Forelimb muscle (tissue), 1 donor: Measurements from ENCODE around the gene KSR2. TPM values are rescaled to one million over a fixed set of nuclear protein-coding genes. Genes with fewer than 3 reads are reported as not detected.

ENCODE experiments used
- DNase-seq: peaks from one replicate; pipeline ENCODE4 v3.0.0-alpha.2; 2013; ENCODE audit warnings: low read depth
- polyA plus RNA-seq: library from polyadenylated mRNA; unstranded; fragments of 120-200 nt; gene quantifications from one replicate; pipeline ENCODE4 v1.2.1, GENCODE V29; 2013; ENCODE audit not compliant: insufficient read length

KSR2 gene
- polyA plus RNA-seq, 1 donor: not detected

- DNase-seq: no peak
Observed at GRCh38 chr12:117692512-117692911, 276.3 kb downstream of the KSR2 start.

- DNase-seq: no peak
Observed at GRCh38 chr12:117689857-117690256, 278.9 kb downstream of the KSR2 start.

GRCh38 chr12:117688446-117688845 is 280.3 kb downstream of the KSR2 start:
- no peak for DNase-seq

GRCh38 chr12:117686911-117687377 is 281.8 kb downstream of the KSR2 start:
- no peak for DNase-seq

- no peak for DNase-seq
Observed at GRCh38 chr12:117686210-117686609, 282.6 kb downstream of the KSR2 start.

- no peak for DNase-seq
Observed at GRCh38 chr12:117685110-117685926, 283.5 kb downstream of the KSR2 start.

- no peak for DNase-seq
Observed at GRCh38 chr12:117684471-117684870, 284.3 kb downstream of the KSR2 start.

- no peak for DNase-seq
Observed at GRCh38 chr12:117680312-117680711, 288.5 kb downstream of the KSR2 start.

- no peak for DNase-seq
Observed at GRCh38 chr12:117679776-117680175, 289.0 kb downstream of the KSR2 start.

GRCh38 chr12:117674763-117675162 is 294.0 kb downstream of the KSR2 start:
- DNase-seq: no peak

- DNase-seq: no peak
Observed at GRCh38 chr12:117674313-117674712, 294.5 kb downstream of the KSR2 start.

- no peak for DNase-seq
Observed at GRCh38 chr12:117671734-117672133, 297.1 kb downstream of the KSR2 start.

GRCh38 chr12:117664169-117664568 is 304.6 kb downstream of the KSR2 start:
- DNase-seq: no peak

- no peak for DNase-seq
Observed at GRCh38 chr12:117662620-117663395, 306.0 kb downstream of the KSR2 start.

GRCh38 chr12:117662220-117662619 is 306.6 kb downstream of the KSR2 start:
- DNase-seq: no peak

GRCh38 chr12:117661471-117661870 is 307.3 kb downstream of the KSR2 start:
- DNase-seq: no peak

- no peak for DNase-seq
Observed at GRCh38 chr12:117660896-117661295, 307.9 kb downstream of the KSR2 start.

- no peak for DNase-seq
Observed at GRCh38 chr12:117658226-117658625, 310.6 kb downstream of the KSR2 start.

- DNase-seq: no peak
Observed at GRCh38 chr12:117649796-117650195, 319.0 kb downstream of the KSR2 start.

- DNase-seq: no peak
Observed at GRCh38 chr12:117646520-117646919, 322.3 kb downstream of the KSR2 start.

GRCh38 chr12:117645473-117645872 is 323.3 kb downstream of the KSR2 start:
- DNase-seq: no peak

- DNase-seq: no peak
Observed at GRCh38 chr12:117643971-117644370, 324.8 kb downstream of the KSR2 start.

GRCh38 chr12:117641885-117642284 is 326.9 kb downstream of the KSR2 start:
- no peak for DNase-seq
